Body of pancreas (tissue), 4 donors: ENCODE results near the gene C12orf75.

Source experiments
- CTCF ChIP-seq, 7 experiments: fragments of 450-650 bp in 4 of 7; fragments of 200-600 bp in 3 of 7; sonication (generic) in 3 of 7; IDR thresholded peaks; one replicate each; pipeline ENCODE4 v1.5.1; 2016 to 2019; ENCODE audit warnings: antibody characterized with exemption in 7 of 7
- POLR2A ChIP-seq, 3 donors: fragments of 450-650 bp; IDR thresholded peaks; one replicate each; pipeline ENCODE4 v1.6.1; 2016; ENCODE audit warnings: antibody characterized with exemption in 3 of 3, mild to moderate bottlenecking in 2 of 3

GRCh38 chr12:105293187-105293586 is 37.3 kb upstream of the C12orf75 start:
- TF ChIP-seq CTCF (IDR thresholded peaks at IDR 0.05) (no peak), POLR2A (IDR thresholded peaks at IDR 0.05) (no peak)
